Measurements from ENCODE around the gene DGCR2. TPM values are rescaled to one million over a fixed set of nuclear protein-coding genes. Genes with fewer than 3 reads are reported as not detected.

DGCR2 gene
- total and polyA plus RNA-seq, 2 of the 8 experiments (the other 6 are each of a cell fraction or from before 2014, with no cell fraction given), result 42.3 to 62.2 TPM

DNA sequence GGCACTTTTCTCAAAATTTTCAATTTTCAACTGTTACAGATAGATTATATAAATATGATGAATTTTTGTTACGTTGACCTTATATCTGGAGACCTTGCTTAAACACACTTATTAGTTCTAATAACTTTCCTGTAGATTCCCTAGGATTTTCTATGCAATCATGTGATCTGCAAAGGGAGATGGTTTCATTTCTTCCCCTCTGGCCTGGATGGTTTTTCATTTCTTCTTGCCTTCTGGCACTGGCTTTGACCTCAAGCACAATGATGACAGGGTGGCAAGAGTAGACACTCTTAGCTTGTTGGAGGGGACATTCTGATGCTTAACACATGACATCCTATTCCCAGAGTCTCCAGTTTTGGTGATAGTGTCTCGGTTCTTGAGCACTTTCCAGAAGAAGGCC lies 75.9 kb downstream of the DGCR2 start:
- Histone ChIP-seq H2AFZ (ENCODE audit: low read length) (no peak overlapping the region), H3K9me3 (ENCODE audit: insufficient read depth in 2 of 2, low read depth in 1 of 2, low read length in 1 of 2) (no peaks in the 10 kb centered on the region), H3K9ac (replicated peaks in 1 of 4; ENCODE audit: extremely low read depth in 1 of 4, low read depth in 3 of 4, low read length in 3 of 4) (no peak overlapping the region), H4K5ac (ENCODE audit: insufficient read length, low read depth, low read length) (no peak overlapping the region), H3K27me3 (replicated peaks in 1 of 4; ENCODE audit: control insufficient read depth in 3 of 4, extremely low read depth in 1 of 4, insufficient read depth in 3 of 4, low read length in 3 of 4) (no peaks in the 10 kb centered on the region), H3K4me1 (replicated peaks in 1 of 4; ENCODE audit: control insufficient read depth in 3 of 4, insufficient read depth in 4 of 4, low read length in 3 of 4) (no peaks in the 10 kb centered on the region), H2BK15ac (ENCODE audit: low read length) (no peak overlapping the region), H4K8ac (ENCODE audit: extremely low read depth, insufficient read depth, low read length) (no peak overlapping the region), H2BK5ac (ENCODE audit: low read depth, low read length) (no peak overlapping the region), H3K23me2 (ENCODE audit: low read depth, low read length) (no peaks in the 10 kb centered on the region), H3K27ac (ENCODE audit: low read depth, low read length) (no peak overlapping the region), H2BK12ac (ENCODE audit: low read depth, low read length) (no peak overlapping the region), H2BK120ac (replicated peaks; ENCODE audit: low read depth, low read length) (no peak overlapping the region), H3K4me3 (ENCODE audit: extremely low read depth in 1 of 4, insufficient read depth in 2 of 4, low read depth in 3 of 4, low read length in 4 of 4) (no peak overlapping the region), H3K36me3 (ENCODE audit: control insufficient read depth in 2 of 4, insufficient read depth in 4 of 4, low read length in 3 of 4) (peaks cover 22 to 47% (median 40%) of the 10 kb centered on the region in 4 experiments), H4K20me1 (replicated peaks in 1 of 2; ENCODE audit: control insufficient read depth in 1 of 2, insufficient read depth in 2 of 2, low read length in 2 of 2) (peaks cover 1 to 12% of the 10 kb centered on the region in 2 experiments), H3K79me2 (ENCODE audit: control insufficient read depth in 1 of 2, insufficient read depth in 2 of 2, low read length in 2 of 2) (no peaks in the 10 kb centered on the region), H3K14ac (ENCODE audit: insufficient read length) (no peak overlapping the region), H3K18ac (ENCODE audit: extremely low read depth, low read length) (no peak overlapping the region), H4K91ac (replicated peaks; ENCODE audit: insufficient read length, low read length) (no peak overlapping the region), H2BK20ac (ENCODE audit: low read length) (no peak overlapping the region), H3K4me2 (ENCODE audit: insufficient read depth in 1 of 2, low read depth in 2 of 2, low read length in 2 of 2) (no peak overlapping the region), H3K56ac (replicated peaks; ENCODE audit: insufficient read length, low read depth, low read length) (no peak overlapping the region), H2AK5ac (ENCODE audit: low read depth, low read length) (no peak overlapping the region), H3K23ac (ENCODE audit: insufficient read length) (no peak overlapping the region), H3K79me1 (ENCODE audit: low read depth, low read length) (no peaks in the 10 kb centered on the region; the same call in 1 of the 2 replicates), H3K4ac (replicated peaks; ENCODE audit: insufficient read length, low read depth, low read length) (no peak overlapping the region)
- FAIRE-seq (no peak), DNase-seq (ENCODE audit: low read depth in 1 of 2, low spot score in 2 of 2) (no peak)
- CTCF ChIA-PET (ENCODE audit: partially characterized antibody), result interaction anchor here (1.2 to 3.5 kb wide), 5 partner anchors 8 to 40 kb away, joined by 4 to 12 read pairs (median 5); no protein-coding TSS in a partner anchor
- POLR2A ChIA-PET (ENCODE audit: partially characterized antibody), result interaction anchor here (1.4 kb wide), 1 partner anchor 12 kb away, joined by 5 read pairs; no protein-coding TSS in a partner anchor
- 88% methylated on average over 2 of the region's 2 CpGs; no CpG with 5 or more reads in 1 of the 2 experiments for WGBS, 2 experiments (ENCODE audit: extremely low coverage in 1 of 2, insufficient coverage in 1 of 2, insufficient read length in 1 of 2, insufficient replicate concordance in 2 of 2, low coverage in 1 of 2, low lambda C conversion rate in 2 of 2, missing lambda C conversion rate in 1 of 2)
- TF ChIP-seq KDM5A (IDR thresholded peaks at IDR 0.05; ENCODE audit: low read length) (no peak), RAD21 (IDR thresholded peaks at IDR 0.05 in 1 of 2, conservative IDR thresholded peaks at IDR 0.05 in 1 of 2; ENCODE audit: low read depth in 2 of 2, low read length in 2 of 2) (no peak), FOSL1 (IDR thresholded peaks at IDR 0.05; ENCODE audit: insufficient read depth, low read depth, low read length) (no peak), RBBP5 (IDR thresholded peaks at IDR 0.05; ENCODE audit: borderline replicate concordance, low read depth, low read length) (no peak), TBP (IDR thresholded peaks at IDR 0.05; ENCODE audit: low read depth, low read length) (no peak), CBX5 (IDR thresholded peaks at IDR 0.05; ENCODE audit: low read depth, low read length) (no peak), JUN (IDR thresholded peaks at IDR 0.05; ENCODE audit: low read depth, low read length) (no peak), HDAC2 (IDR thresholded peaks at IDR 0.05; ENCODE audit: borderline replicate concordance in 1 of 2, low read depth in 2 of 2, low read length in 2 of 2) (no peak), GABPA (IDR thresholded peaks at IDR 0.05; ENCODE audit: borderline replicate concordance, insufficient read depth, low read length) (no peak), POLR2AphosphoS5 (IDR thresholded peaks at IDR 0.05; ENCODE audit: low read depth, low read length) (no peak), TAF7 (optimal IDR thresholded peaks at IDR 0.05; ENCODE audit: borderline replicate concordance, low read depth, low read length) (no peak), BRCA1 (IDR thresholded peaks at IDR 0.05; ENCODE audit: low read depth, low read length) (no peak), KDM1A (IDR thresholded peaks at IDR 0.05; ENCODE audit: borderline replicate concordance, low read length) (no peak), NANOG (IDR thresholded peaks at IDR 0.05; ENCODE audit: insufficient read depth, low read depth, low read length, poor library complexity, severe bottlenecking) (no peak)

Data from H1 (cell line).